Measurements from ENCODE around the gene SNED1. TPM values are rescaled to one million over a fixed set of nuclear protein-coding genes. Genes with fewer than 3 reads are reported as not detected.

SNED1 gene
- total and polyA plus RNA-seq, 9 of the 15 experiments (the other 6 are each of a cell fraction or from before 2014, with no cell fraction given), result 0.03 to 0.07 (median 0.05) TPM; not detected in 5

DNA sequence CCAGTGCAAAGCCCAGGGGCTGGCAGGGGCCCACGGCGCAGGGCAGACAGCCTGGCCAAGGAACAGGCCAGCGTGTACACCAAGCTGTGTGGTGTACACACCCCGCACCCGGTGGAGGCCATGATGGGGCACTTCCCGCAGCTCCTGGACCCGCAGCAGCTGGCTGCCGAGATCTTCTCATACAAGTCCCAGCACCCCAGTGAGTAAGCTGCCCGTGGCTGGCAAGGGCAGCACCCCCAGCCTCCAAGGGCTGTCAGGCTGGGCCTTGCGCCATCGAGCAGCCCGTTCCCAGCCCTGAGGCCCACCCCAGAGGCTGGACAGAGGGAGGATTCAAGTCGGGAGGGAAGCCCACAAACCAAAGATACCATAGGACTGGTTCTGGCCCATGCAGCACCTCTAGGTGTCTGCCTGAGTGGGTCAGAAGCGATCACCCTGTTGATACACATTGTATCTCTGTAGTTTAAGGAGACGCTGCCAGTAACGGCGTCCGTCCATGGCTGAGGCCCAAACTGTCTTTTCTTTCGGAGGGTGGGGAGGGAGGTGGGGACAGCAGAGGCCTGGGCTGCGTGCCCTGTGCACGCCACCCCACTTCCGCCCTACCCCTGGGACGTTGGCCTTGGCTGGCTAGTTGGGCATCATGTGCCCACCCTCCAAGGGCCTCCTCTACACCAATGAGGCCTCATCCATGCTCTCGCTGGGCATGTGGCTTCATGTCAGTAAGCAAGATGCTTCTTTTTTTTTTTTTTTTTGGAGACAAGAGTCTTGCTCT, 120.5 kb downstream of the SNED1 start:
- POLR2A ChIA-PET, result no interaction called here
- H3K4me2 ChIP-seq (ENCODE audit: insufficient read depth, low read length), result no peak overlapping the region
- no peak overlapping the region for H3K4me3 ChIP-seq
- no peak for ATAC-seq
- peaks cover 17% of the 10 kb centered on the region; the same call in 1 of the 3 replicates for H3K36me3 ChIP-seq (ENCODE audit: control insufficient read depth, insufficient read depth, low read length)
- H3K27me3 ChIP-seq (ENCODE audit: control insufficient read depth in 2 of 2, insufficient read depth in 2 of 2, low read length in 2 of 2), result no peaks in the 10 kb centered on the region
- no peak overlapping the region for H2AFZ ChIP-seq (ENCODE audit: low read depth, low read length)
- H3K79me2 ChIP-seq (ENCODE audit: control insufficient read depth, insufficient read depth, low read length), result no peaks in the 10 kb centered on the region
- no peak overlapping the region; a peak in 1 of 4 replicates for H3K9ac ChIP-seq (ENCODE audit: insufficient read depth in 1 of 2, low read depth in 2 of 2, low read length in 2 of 2)
- BruUV-seq (replicated peaks), result no TSS peak
- H3K9me3 ChIP-seq (replicated peaks; ENCODE audit: control insufficient read depth, insufficient read depth, low read depth, low read length), result no peaks in the 10 kb centered on the region
- no peak overlapping the region for H3K27ac ChIP-seq (ENCODE audit: extremely low read depth, low read depth, low read length)
- no peak for FAIRE-seq
- H3K4me1 ChIP-seq (replicated peaks in 1 of 2; ENCODE audit: control insufficient read depth in 2 of 2, insufficient read depth in 2 of 2, low read length in 2 of 2), result no peaks in the 10 kb centered on the region
- no peak for DNase-seq (ENCODE audit: extremely low read depth in 1 of 4, low spot score in 3 of 4)
- CTCF ChIA-PET (ENCODE audit: low intra/inter-chr PET ratio), result no interaction called here
- intact Hi-C loops (cut with micrococcal nuclease) (no loop called here), in situ Hi-C loops (cut with MboI) (no loop called here)
- no peaks in the 10 kb centered on the region for H4K20me1 ChIP-seq (replicated peaks; ENCODE audit: control insufficient read depth, insufficient read depth, low read length)
- H3K9me1 ChIP-seq (ENCODE audit: control insufficient read depth, insufficient read depth, low read length), result no peaks in the 10 kb centered on the region
- WGBS (ENCODE audit: insufficient coverage, low coverage, missing lambda C conversion rate), result 82% methylated on average over 11 of the region's 24 CpGs
- TF ChIP-seq, protein P1, sequence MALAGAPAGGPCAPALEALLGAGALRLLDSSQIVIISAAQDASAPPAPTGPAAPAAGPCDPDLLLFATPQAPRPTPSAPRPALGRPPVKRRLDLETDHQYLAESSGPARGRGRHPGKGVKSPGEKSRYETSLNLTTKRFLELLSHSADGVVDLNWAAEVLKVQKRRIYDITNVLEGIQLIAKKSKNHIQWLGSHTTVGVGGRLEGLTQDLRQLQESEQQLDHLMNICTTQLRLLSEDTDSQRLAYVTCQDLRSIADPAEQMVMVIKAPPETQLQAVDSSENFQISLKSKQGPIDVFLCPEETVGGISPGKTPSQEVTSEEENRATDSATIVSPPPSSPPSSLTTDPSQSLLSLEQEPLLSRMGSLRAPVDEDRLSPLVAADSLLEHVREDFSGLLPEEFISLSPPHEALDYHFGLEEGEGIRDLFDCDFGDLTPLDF (CRISPR knock-in tag; IDR thresholded peaks at IDR 0.05), result no peak
- TF ChIP-seq GATAD2A (IDR thresholded peaks at IDR 0.05) (no peak), ZNF431 (CRISPR knock-in tag; IDR thresholded peaks at IDR 0.05) (no peak), CBFB (CRISPR knock-in tag; IDR thresholded peaks at IDR 0.05) (no peak), TRIM28 (IDR thresholded peaks at IDR 0.05) (no peak), SRSF7 (optimal IDR thresholded peaks at IDR 0.05; ENCODE audit: low read depth, low read length) (no peak), SMAD2 (IDR thresholded peaks at IDR 0.05; ENCODE audit: low read depth, low read length) (no peak), ZKSCAN1 (IDR thresholded peaks at IDR 0.05; ENCODE audit: low read depth, low read length) (no peak)
- TF ChIP-seq, protein P2, sequence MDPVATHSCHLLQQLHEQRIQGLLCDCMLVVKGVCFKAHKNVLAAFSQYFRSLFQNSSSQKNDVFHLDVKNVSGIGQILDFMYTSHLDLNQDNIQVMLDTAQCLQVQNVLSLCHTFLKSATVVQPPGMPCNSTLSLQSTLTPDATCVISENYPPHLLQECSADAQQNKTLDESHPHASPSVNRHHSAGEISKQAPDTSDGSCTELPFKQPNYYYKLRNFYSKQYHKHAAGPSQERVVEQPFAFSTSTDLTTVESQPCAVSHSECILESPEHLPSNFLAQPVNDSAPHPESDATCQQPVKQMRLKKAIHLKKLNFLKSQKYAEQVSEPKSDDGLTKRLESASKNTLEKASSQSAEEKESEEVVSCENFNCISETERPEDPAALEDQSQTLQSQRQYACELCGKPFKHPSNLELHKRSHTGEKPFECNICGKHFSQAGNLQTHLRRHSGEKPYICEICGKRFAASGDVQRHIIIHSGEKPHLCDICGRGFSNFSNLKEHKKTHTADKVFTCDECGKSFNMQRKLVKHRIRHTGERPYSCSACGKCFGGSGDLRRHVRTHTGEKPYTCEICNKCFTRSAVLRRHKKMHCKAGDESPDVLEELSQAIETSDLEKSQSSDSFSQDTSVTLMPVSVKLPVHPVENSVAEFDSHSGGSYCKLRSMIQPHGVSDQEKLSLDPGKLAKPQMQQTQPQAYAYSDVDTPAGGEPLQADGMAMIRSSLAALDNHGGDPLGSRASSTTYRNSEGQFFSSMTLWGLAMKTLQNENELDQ (CRISPR knock-in tag; IDR thresholded peaks at IDR 0.05; ENCODE audit: borderline replicate concordance), result no peak
- TF ChIP-seq, protein P3, sequence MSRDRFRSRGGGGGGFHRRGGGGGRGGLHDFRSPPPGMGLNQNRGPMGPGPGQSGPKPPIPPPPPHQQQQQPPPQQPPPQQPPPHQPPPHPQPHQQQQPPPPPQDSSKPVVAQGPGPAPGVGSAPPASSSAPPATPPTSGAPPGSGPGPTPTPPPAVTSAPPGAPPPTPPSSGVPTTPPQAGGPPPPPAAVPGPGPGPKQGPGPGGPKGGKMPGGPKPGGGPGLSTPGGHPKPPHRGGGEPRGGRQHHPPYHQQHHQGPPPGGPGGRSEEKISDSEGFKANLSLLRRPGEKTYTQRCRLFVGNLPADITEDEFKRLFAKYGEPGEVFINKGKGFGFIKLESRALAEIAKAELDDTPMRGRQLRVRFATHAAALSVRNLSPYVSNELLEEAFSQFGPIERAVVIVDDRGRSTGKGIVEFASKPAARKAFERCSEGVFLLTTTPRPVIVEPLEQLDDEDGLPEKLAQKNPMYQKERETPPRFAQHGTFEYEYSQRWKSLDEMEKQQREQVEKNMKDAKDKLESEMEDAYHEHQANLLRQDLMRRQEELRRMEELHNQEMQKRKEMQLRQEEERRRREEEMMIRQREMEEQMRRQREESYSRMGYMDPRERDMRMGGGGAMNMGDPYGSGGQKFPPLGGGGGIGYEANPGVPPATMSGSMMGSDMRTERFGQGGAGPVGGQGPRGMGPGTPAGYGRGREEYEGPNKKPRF (IDR thresholded peaks at IDR 0.05; ENCODE audit: low read depth, low read length), result no peak
- TF ChIP-seq, protein P4, sequence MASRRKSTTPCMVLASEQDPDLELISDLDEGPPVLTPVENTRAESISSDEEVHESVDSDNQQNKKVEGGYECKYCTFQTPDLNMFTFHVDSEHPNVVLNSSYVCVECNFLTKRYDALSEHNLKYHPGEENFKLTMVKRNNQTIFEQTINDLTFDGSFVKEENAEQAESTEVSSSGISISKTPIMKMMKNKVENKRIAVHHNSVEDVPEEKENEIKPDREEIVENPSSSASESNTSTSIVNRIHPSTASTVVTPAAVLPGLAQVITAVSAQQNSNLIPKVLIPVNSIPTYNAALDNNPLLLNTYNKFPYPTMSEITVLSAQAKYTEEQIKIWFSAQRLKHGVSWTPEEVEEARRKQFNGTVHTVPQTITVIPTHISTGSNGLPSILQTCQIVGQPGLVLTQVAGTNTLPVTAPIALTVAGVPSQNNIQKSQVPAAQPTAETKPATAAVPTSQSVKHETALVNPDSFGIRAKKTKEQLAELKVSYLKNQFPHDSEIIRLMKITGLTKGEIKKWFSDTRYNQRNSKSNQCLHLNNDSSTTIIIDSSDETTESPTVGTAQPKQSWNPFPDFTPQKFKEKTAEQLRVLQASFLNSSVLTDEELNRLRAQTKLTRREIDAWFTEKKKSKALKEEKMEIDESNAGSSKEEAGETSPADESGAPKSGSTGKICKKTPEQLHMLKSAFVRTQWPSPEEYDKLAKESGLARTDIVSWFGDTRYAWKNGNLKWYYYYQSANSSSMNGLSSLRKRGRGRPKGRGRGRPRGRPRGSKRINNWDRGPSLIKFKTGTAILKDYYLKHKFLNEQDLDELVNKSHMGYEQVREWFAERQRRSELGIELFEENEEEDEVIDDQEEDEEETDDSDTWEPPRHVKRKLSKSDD (conservative IDR thresholded peaks at IDR 0.05; ENCODE audit: low read length), result no peak
- TF ChIP-seq, protein P5, sequence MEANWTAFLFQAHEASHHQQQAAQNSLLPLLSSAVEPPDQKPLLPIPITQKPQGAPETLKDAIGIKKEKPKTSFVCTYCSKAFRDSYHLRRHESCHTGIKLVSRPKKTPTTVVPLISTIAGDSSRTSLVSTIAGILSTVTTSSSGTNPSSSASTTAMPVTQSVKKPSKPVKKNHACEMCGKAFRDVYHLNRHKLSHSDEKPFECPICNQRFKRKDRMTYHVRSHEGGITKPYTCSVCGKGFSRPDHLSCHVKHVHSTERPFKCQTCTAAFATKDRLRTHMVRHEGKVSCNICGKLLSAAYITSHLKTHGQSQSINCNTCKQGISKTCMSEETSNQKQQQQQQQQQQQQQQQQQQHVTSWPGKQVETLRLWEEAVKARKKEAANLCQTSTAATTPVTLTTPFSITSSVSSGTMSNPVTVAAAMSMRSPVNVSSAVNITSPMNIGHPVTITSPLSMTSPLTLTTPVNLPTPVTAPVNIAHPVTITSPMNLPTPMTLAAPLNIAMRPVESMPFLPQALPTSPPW (CRISPR knock-in tag; IDR thresholded peaks at IDR 0.05), result no peak
